ENCODE measurements around the gene MAP3K10.
"Not testable (repeated sequence)": the region's sequence is repeated elsewhere in the genome, so short reads cannot be mapped to it uniquely, and the experiment has no call there.

Gene MAP3K10

GRCh38 chr19:40219029-40219428 lies 27.8 kb downstream of the MAP3K10 start:
- H3K36me3 ChIP-seq (ENCODE audit: control insufficient read depth in 2 of 2, insufficient read depth in 1 of 2, low read length in 2 of 2); H3K9me3 ChIP-seq (ENCODE audit: control insufficient read depth, insufficient read depth, low read depth, low read length); H3K4me3 ChIP-seq (ENCODE audit: low read depth, low read length): not testable (repeated sequence)
- ChIA-PET POLR2A (interaction anchor here (0.7 to 1.7 kb wide), 2 partner anchors 28 to 132 kb away, joined by 5 read pairs; no protein-coding TSS in a partner anchor), CTCF (interaction anchor here (0.6 to 5.1 kb wide), 12 partner anchors 8 to 672 kb away, joined by 3 to 52 read pairs (median 3); no protein-coding TSS in a partner anchor)
- H3K4me1 ChIP-seq (ENCODE audit: control insufficient read depth, insufficient read depth, low read length), result peaks cover 18% of the 10 kb centered on the region
- TF ChIP-seq ZNF311 (tag by site-specific recombination; IDR thresholded peaks at IDR 0.05; ENCODE audit: borderline replicate concordance), result 0 out of 2 replicates have a peak, but pooled peaks have one; percentile 80
- TF ChIP-seq ZNF169 (tag by site-specific recombination; IDR thresholded peaks at IDR 0.05), result peak; percentile 12; the same call in 1 of the 2 replicates
- 0 out of 2 replicates have a peak, but pooled peaks have one; percentile 2 for TF ChIP-seq ZNF211 (tag by site-specific recombination; IDR thresholded peaks at IDR 0.05; ENCODE audit: low read depth)
- peak; percentile 71; the same call in 1 of the 2 replicates for TF ChIP-seq ZNF747 (tag by site-specific recombination; IDR thresholded peaks at IDR 0.05)
- peak; percentile 73; the same call in 1 of the 2 replicates for TF ChIP-seq SALL2 (tag by site-specific recombination; IDR thresholded peaks at IDR 0.05; ENCODE audit: borderline replicate concordance)
- TF ChIP-seq, protein P1, sequence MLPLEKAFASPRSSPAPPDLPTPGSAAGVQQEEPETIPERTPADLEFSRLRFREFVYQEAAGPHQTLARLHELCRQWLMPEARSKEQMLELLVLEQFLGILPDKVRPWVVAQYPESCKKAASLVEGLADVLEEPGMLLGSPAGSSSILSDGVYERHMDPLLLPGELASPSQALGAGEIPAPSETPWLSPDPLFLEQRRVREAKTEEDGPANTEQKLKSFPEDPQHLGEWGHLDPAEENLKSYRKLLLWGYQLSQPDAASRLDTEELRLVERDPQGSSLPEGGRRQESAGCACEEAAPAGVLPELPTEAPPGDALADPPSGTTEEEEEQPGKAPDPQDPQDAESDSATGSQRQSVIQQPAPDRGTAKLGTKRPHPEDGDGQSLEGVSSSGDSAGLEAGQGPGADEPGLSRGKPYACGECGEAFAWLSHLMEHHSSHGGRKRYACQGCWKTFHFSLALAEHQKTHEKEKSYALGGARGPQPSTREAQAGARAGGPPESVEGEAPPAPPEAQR (tag by site-specific recombination; IDR thresholded peaks at IDR 0.05), result 0 out of 2 replicates have a peak, but pooled peaks have one; percentile 44
- peak; percentile 49; the same call in 1 of the 2 replicates for TF ChIP-seq ZNF530 (tag by site-specific recombination; IDR thresholded peaks at IDR 0.05; ENCODE audit: low read depth)
- peak; percentile 77; the same call in 1 of the 2 replicates for TF ChIP-seq ZNF148 (tag by site-specific recombination; IDR thresholded peaks at IDR 0.05; ENCODE audit: borderline replicate concordance)
- peak; percentile 49; the same call in 1 of the 2 replicates for TF ChIP-seq YY2 (tag by site-specific recombination; IDR thresholded peaks at IDR 0.05)
- TF ChIP-seq ZNF777 (tag by site-specific recombination; IDR thresholded peaks at IDR 0.05; ENCODE audit: borderline replicate concordance), result peak; percentile 36; the same call in 1 of the 2 replicates
- TF ChIP-seq PRDM1 (tag by site-specific recombination; IDR thresholded peaks at IDR 0.05), result peak; percentile 100
- 0 out of 2 replicates have a peak overlapping the region, but pooled peaks have one; percentile 53 for H3K27ac ChIP-seq (ENCODE audit: extremely low read depth, low read depth, low read length)

GRCh38 chr19:40219721-40220276 lies 28.6 kb downstream of the MAP3K10 start:
- no peak overlapping the region for H3K4me3 ChIP-seq (ENCODE audit: low read depth, low read length)
- H3K27ac ChIP-seq (ENCODE audit: extremely low read depth, low read depth, low read length), result peak overlapping the region; percentile 24; the same call in 1 of the 2 replicates
- H3K9me3 ChIP-seq (ENCODE audit: control insufficient read depth, insufficient read depth, low read depth, low read length), result peaks cover 3% of the 10 kb centered on the region
- ChIA-PET POLR2A (interaction anchor here (0.6 to 1.7 kb wide), 3 partner anchors 29 to 129 kb away, joined by 3 to 5 read pairs (median 3); partner anchors contain the start of genes C19orf47 and PLD3), CTCF (interaction anchor here (0.6 to 5.1 kb wide), 8 partner anchors 9 to 427 kb away, joined by 3 to 52 read pairs (median 5); no protein-coding TSS in a partner anchor)
- no peaks in the 10 kb centered on the region; a peak in 1 of 3 replicates for H3K36me3 ChIP-seq (ENCODE audit: control insufficient read depth in 2 of 2, insufficient read depth in 1 of 2, low read length in 2 of 2)
- peaks cover 18% of the 10 kb centered on the region for H3K4me1 ChIP-seq (ENCODE audit: control insufficient read depth, insufficient read depth, low read length)
- TF ChIP-seq REST (tag by site-specific recombination; IDR thresholded peaks at IDR 0.05) (0 out of 2 replicates have a peak, but pooled peaks have one; percentile 23), ZNF692 (tag by site-specific recombination; IDR thresholded peaks at IDR 0.05) (peak; percentile 87; the same call in 1 of the 2 replicates), TSHZ1 (tag by site-specific recombination; IDR thresholded peaks at IDR 0.05; ENCODE audit: borderline replicate concordance) (peak; percentile 36; the same call in 1 of the 2 replicates), ZNF558 (tag by site-specific recombination; IDR thresholded peaks at IDR 0.05) (peak; percentile 80; the same call in 1 of the 2 replicates)
- TF ChIP-seq, protein P2, sequence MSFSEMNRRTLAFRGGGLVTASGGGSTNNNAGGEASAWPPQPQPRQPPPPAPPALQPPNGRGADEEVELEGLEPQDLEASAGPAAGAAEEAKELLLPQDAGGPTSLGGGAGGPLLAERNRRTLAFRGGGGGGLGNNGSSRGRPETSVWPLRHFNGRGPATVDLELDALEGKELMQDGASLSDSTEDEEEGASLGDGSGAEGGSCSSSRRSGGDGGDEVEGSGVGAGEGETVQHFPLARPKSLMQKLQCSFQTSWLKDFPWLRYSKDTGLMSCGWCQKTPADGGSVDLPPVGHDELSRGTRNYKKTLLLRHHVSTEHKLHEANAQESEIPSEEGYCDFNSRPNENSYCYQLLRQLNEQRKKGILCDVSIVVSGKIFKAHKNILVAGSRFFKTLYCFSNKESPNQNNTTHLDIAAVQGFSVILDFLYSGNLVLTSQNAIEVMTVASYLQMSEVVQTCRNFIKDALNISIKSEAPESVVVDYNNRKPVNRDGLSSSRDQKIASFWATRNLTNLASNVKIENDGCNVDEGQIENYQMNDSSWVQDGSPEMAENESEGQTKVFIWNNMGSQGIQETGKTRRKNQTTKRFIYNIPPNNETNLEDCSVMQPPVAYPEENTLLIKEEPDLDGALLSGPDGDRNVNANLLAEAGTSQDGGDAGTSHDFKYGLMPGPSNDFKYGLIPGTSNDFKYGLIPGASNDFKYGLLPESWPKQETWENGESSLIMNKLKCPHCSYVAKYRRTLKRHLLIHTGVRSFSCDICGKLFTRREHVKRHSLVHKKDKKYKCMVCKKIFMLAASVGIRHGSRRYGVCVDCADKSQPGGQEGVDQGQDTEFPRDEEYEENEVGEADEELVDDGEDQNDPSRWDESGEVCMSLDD (tag by site-specific recombination; IDR thresholded peaks at IDR 0.05), result peak; percentile 62
